HuH-7.5 (cell line): ENCODE data around the gene IQGAP2.
"Not testable (repeated sequence)": the region's sequence is repeated elsewhere in the genome, so short reads cannot be mapped to it uniquely, and the experiment has no call there.

Experiments used
- DNase-seq: peaks from one replicate; pipeline ENCODE4 v3.0.0; 2011; ENCODE audit warnings: low spot score

Gene IQGAP2

GRCh38 chr5:76419597-76420298 lies 16.7 kb downstream of the IQGAP2 start:
- no peak for DNase-seq

GRCh38 chr5:76422227-76422626 lies 19.1 kb downstream of the IQGAP2 start:
- DNase-seq, result no peak

- no peak for DNase-seq
Observed at GRCh38 chr5:76422742-76423141, 19.7 kb downstream of the IQGAP2 start.

- DNase-seq, result no peak
Observed at GRCh38 chr5:76425146-76425545, 22.1 kb downstream of the IQGAP2 start.

- no peak for DNase-seq
Observed at GRCh38 chr5:76425928-76426804, 23.1 kb downstream of the IQGAP2 start.

- DNase-seq, result no peak
Observed at GRCh38 chr5:76427206-76428140, 24.4 kb downstream of the IQGAP2 start.

GRCh38 chr5:76428550-76428949 lies 25.5 kb downstream of the IQGAP2 start:
- DNase-seq, result not testable (repeated sequence)

- no peak for DNase-seq
Observed at GRCh38 chr5:76433261-76433660, 30.2 kb downstream of the IQGAP2 start.

GRCh38 chr5:76437507-76437906 lies 34.4 kb downstream of the IQGAP2 start:
- DNase-seq, result not testable (repeated sequence)

GRCh38 chr5:76438025-76438424 lies 34.9 kb downstream of the IQGAP2 start:
- DNase-seq, result no peak

- no peak for DNase-seq
Observed at GRCh38 chr5:76439201-76439600, 36.1 kb downstream of the IQGAP2 start.

GRCh38 chr5:76439929-76440328 lies 36.8 kb downstream of the IQGAP2 start:
- no peak for DNase-seq

- no peak for DNase-seq
Observed at GRCh38 chr5:76441101-76441500, 38.0 kb downstream of the IQGAP2 start.

GRCh38 chr5:76441890-76442673 lies 39.0 kb downstream of the IQGAP2 start:
- DNase-seq, result no peak

GRCh38 chr5:76443066-76443800 lies 40.1 kb downstream of the IQGAP2 start:
- no peak for DNase-seq

- DNase-seq, result no peak
Observed at GRCh38 chr5:76445063-76445462, 42.0 kb downstream of the IQGAP2 start.

- no peak for DNase-seq
Observed at GRCh38 chr5:76445830-76446229, 42.7 kb downstream of the IQGAP2 start.

GRCh38 chr5:76446776-76447175 lies 43.7 kb downstream of the IQGAP2 start:
- no peak for DNase-seq

- no peak for DNase-seq
Observed at GRCh38 chr5:76449606-76450005, 46.5 kb downstream of the IQGAP2 start.

- DNase-seq, result no peak
Observed at GRCh38 chr5:76450054-76450453, 47.0 kb downstream of the IQGAP2 start.
